Smooth muscle cell (in vitro differentiated cells): ENCODE results near the gene ACBD4. TPM values are rescaled to one million over a fixed set of nuclear protein-coding genes. Genes with fewer than 3 reads are reported as not detected.

ENCODE experiments used
- DNase-seq: peaks from one replicate; lab custom pipeline; 2025; ENCODE audit not compliant: unreplicated experiment; lab: John Stamatoyannopoulos, UW
- H2AFZ ChIP-seq: fragments of 200-600 bp; sonication (generic); 2 replicates; pipeline ENCODE4 v1.6.0; 2016; ENCODE audit warnings: antibody characterized with exemption, low read depth, mild to moderate bottlenecking
- H3F3A ChIP-seq: fragments of 200-600 bp; sonication (generic); 2 replicates; pipeline ENCODE4 v1.6.0; 2017; ENCODE audit warnings: antibody characterized with exemption, low read depth
- H3K27ac ChIP-seq: fragments of 200-600 bp; sonication (generic); 2 replicates; pipeline ENCODE4 v1.5.1; 2016; ENCODE audit warnings: low read depth, mild to moderate bottlenecking
- H3K27me3 ChIP-seq: fragments of 200-600 bp; sonication (generic); 2 replicates; pipeline ENCODE4 v1.6.1; 2016; ENCODE audit warnings: low read depth, mild to moderate bottlenecking
- H3K36me3 ChIP-seq: fragments of 200-600 bp; sonication (generic); 2 replicates; pipeline ENCODE4 v1.5.1; 2016; ENCODE audit warnings: low read depth
- H3K4me1 ChIP-seq: fragments of 200-600 bp; sonication (generic); 2 replicates; pipeline ENCODE4 v1.5.1; 2016; ENCODE audit warnings: low read depth
- H3K4me2 ChIP-seq: fragments of 200-600 bp; sonication (generic); 2 replicates; pipeline ENCODE4 v1.6.0; 2016; ENCODE audit warnings: mild to moderate bottlenecking
- H3K4me3 ChIP-seq: fragments of 200-600 bp; sonication (generic); 2 replicates; pipeline ENCODE4 v1.5.1; 2016; ENCODE audit warnings: mild to moderate bottlenecking
- H3K79me2 ChIP-seq: fragments of 200-600 bp; sonication (generic); 2 replicates; pipeline ENCODE4 v1.6.0; 2016; ENCODE audit warnings: low read depth, mild to moderate bottlenecking
- H3K9ac ChIP-seq: fragments of 200-600 bp; sonication (generic); 2 replicates; pipeline ENCODE4 v1.6.0; 2016; ENCODE audit warnings: low read depth
- H3K9me3 ChIP-seq: fragments of 200-600 bp; sonication (generic); replicated peaks from 2 replicates; pipeline ENCODE4 v1.5.1; 2016; ENCODE audit warnings: low read depth
- H4K20me1 ChIP-seq: fragments of 200-600 bp; sonication (generic); 2 replicates; pipeline ENCODE4 v1.6.0; 2016; ENCODE audit warnings: low read depth
- CTCF ChIP-seq: fragments of 200-600 bp; sonication (generic); IDR thresholded peaks from 2 replicates; pipeline ENCODE4 v1.5.1; 2017; ENCODE audit warnings: borderline replicate concordance, mild to moderate bottlenecking, antibody characterized with exemption; ENCODE audit not compliant: insufficient read depth, poor library complexity, severe bottlenecking
- WGBS: methylation state at CpG from one replicate; pipeline ENCODE4 v1.1.7; 2016; ENCODE audit warnings: low lambda C conversion rate; 5-methylcytosine and 5-hydroxymethylcytosine counted together
- polyA plus RNA-seq: library from polyadenylated mRNA; unstranded; fragments of >200 nt; fragmentation: Nextera tagmentation; extraction: Ambion mirVana; gene quantifications from 2 replicates; pipeline ENCODE4 v1.2.1, GENCODE V29; 2016
- total RNA-seq: library from RNA; depleted of rRNA; stranded (reverse); fragments of >200 nt; gene quantifications from 2 replicates; pipeline ENCODE4 v1.2.3, GENCODE V29; 2014

The ACBD4 gene
- total RNA-seq (0.49 and 4.6 TPM in 2 replicates), polyA plus RNA-seq (5.0 and 5.9 TPM in 2 replicates)

DNA sequence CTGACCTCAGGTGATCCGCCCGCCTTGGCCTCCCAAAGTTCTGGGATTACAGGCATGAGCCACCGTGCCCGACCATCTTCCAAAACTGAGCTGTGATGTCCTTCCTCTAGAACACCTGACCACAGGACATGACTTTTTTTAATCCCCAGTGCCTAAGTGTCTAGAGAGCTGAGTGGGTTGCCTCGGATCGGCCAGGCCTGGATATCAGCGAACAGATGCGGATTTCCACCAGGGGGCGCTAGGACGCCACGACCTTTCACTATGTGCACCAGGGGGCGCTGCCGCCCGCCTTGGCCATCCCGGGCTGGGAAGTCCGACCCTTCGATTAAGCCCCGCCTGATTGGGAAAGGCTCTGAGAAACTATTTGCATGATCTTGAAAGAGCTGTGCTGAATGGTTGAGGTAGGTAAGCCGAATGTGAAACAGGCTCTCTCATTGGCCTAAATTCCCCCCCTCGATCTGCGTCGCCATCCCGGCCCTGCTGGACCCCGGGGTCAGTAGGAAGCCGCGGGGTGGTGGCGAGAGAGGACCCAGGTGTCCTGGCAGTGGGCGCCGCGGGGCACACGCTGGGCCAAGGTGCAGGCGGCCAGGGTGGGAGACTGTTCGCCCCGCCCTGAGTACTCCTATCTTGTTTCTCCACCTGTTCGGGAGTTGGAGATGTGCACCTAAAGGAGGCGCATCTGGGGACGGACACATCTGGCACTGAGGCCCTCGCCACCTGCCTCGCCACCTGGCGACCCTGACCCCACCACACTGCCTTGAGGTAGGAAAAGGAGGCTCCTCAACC lies at the start of gene ACBD4:
Gene ACBD4 (plus strand): TSS at position 496 of the 786 bp plus-strand sequence. CDS start 458 bp downstream, outside the sequence.
- Histone ChIP-seq H3K36me3 (no peaks in the 10 kb centered on the region), H3K4me3 (peak within 1 kb of the TSS; percentile 59), H3K9me3 (no peaks in the 10 kb centered on the region), H3K27ac (no peak within 1 kb of the TSS), H3F3A (peaks cover 5% of the 10 kb centered on the region), H3K4me1 (peaks cover 9% of the 10 kb centered on the region), H2AFZ (peak within 1 kb of the TSS; percentile 28), H3K4me2 (peak within 1 kb of the TSS; percentile 90), H3K27me3 (no peaks in the 10 kb centered on the region), H3K79me2 (peaks cover 14% of the 10 kb centered on the region), H3K9ac (peak within 1 kb of the TSS; percentile 21), H4K20me1 (no peaks in the 10 kb centered on the region)
- TF ChIP-seq CTCF: peak; percentile 100
- WGBS: 11% methylated on average over 39 of the region's 40 CpGs
- peak; percentile 92 for DNase-seq

- H3K9me3 ChIP-seq: no peaks in the 10 kb centered on the region
- no peaks in the 10 kb centered on the region for H3K27me3 ChIP-seq
- H3K4me2 ChIP-seq: no peak overlapping the region
- H4K20me1 ChIP-seq: peaks cover 10% of the 10 kb centered on the region
- H3K4me3 ChIP-seq: no peak overlapping the region
- H3K4me1 ChIP-seq: no peaks in the 10 kb centered on the region
- TF ChIP-seq CTCF: no peak
- no peak for DNase-seq
- H3K27ac ChIP-seq: no peak overlapping the region
- H3K79me2 ChIP-seq: peaks cover 9% of the 10 kb centered on the region
- WGBS: 94% methylated on average over 4 of the region's 4 CpGs
- no peak overlapping the region for H3K9ac ChIP-seq
- H3F3A ChIP-seq: peaks cover 4% of the 10 kb centered on the region
- peaks cover 31% of the 10 kb centered on the region for H3K36me3 ChIP-seq
- no peak overlapping the region for H2AFZ ChIP-seq
Measured at GRCh38 chr17:45086391-45086790, 49.1 kb upstream of the ACBD4 start.

DNA sequence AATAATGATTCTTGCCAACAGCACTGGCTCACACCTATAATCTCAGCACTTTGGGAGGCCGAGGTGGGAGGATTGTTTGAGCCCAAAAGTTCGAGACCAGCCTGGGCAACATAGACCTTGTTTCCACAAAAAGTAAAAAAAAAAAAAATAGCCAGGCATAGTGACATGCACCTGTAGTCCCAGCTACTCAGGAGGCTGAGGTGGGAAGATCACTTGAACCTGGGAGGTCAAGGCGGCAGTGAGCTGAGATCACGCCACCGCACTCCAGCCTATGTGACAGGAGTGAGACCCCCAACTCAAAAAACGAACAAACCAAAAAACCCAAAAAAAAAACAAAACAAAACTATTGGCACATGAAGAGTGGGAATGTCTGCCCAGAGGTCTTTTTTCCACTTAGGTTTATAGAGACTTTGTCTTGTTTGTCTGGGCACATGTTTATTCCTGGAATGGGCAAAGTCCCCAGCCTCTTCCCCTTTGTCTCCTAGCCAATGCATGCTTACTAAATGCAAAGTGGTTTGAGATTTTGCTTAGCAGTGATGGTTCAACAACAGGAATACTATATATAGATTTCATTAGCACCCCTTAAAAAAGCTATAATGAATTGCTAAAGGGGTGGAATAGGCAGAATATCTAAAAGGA lies 48.5 kb upstream of the ACBD4 start:
- H3K4me3 ChIP-seq: no peak overlapping the region
- H3K9ac ChIP-seq: no peak overlapping the region
- H2AFZ ChIP-seq: no peak overlapping the region
- peaks cover 26% of the 10 kb centered on the region for H3K36me3 ChIP-seq
- 98% methylated on average over 6 of the region's 6 CpGs for WGBS
- H3K27ac ChIP-seq: no peak overlapping the region
- H3K4me2 ChIP-seq: no peak overlapping the region
- H4K20me1 ChIP-seq: peaks cover 6% of the 10 kb centered on the region
- H3K27me3 ChIP-seq: no peaks in the 10 kb centered on the region
- H3F3A ChIP-seq: peaks cover 10% of the 10 kb centered on the region
- DNase-seq: no peak
- peaks cover 6% of the 10 kb centered on the region for H3K79me2 ChIP-seq
- H3K9me3 ChIP-seq: no peaks in the 10 kb centered on the region
- no peaks in the 10 kb centered on the region for H3K4me1 ChIP-seq
- TF ChIP-seq CTCF: no peak
